CD8-positive, alpha-beta memory T cell (primary cell): Measurements from ENCODE around the gene AJUBA. TPM values are rescaled to one million over a fixed set of nuclear protein-coding genes. Genes with fewer than 3 reads are reported as not detected.

Experiments
- CTCF ChIA-PET: fragments of 350-600 bp; sonication (Branson Sonifier 250); formaldehyde crosslinking; loops from one replicate; lab custom pipeline; 2021; ENCODE audit warnings: antibody characterized with exemption; lab: Charles Lee
- POLR2A ChIA-PET: fragments of 350-600 bp; sonication (Branson Sonifier 250); formaldehyde crosslinking; loops from one replicate; lab custom pipeline; 2021; ENCODE audit warnings: antibody characterized with exemption; lab: Charles Lee
- DNase-seq, 5 donors: peaks; one replicate each; pipeline versions ENCODE4 v3.0.0 to v3.0.0-alpha.2; 2020 to 2022; ENCODE audit warnings: mixed read lengths in 1 of 5
- H3K27ac ChIP-seq: one replicate; pipeline ENCODE4 v1.7.0; 2013; ENCODE audit warnings: low read depth, mild to moderate bottlenecking, low read length, moderate library complexity
- H3K27me3 ChIP-seq: 2 replicates; pipeline ENCODE4 v1.7.0; 2013; ENCODE audit warnings: low read length, mild to moderate bottlenecking; ENCODE audit not compliant: insufficient read depth, poor library complexity, severe bottlenecking
- H3K36me3 ChIP-seq: 2 replicates; pipeline ENCODE4 v1.7.0; 2013; ENCODE audit warnings: mild to moderate bottlenecking, low read length, moderate library complexity; ENCODE audit not compliant: insufficient read depth
- H3K4me1 ChIP-seq: 2 replicates; pipeline ENCODE4 v1.7.0; 2013; ENCODE audit warnings: mild to moderate bottlenecking, low read length, moderate library complexity; ENCODE audit not compliant: insufficient read depth
- H3K4me3 ChIP-seq: 2 replicates; pipeline ENCODE4 v1.7.0; 2013; ENCODE audit warnings: mild to moderate bottlenecking, low read length
- H3K9me3 ChIP-seq: 2 replicates; pipeline ENCODE4 v1.7.0; 2013; ENCODE audit warnings: mild to moderate bottlenecking, low read length
- H3K27ac Mint-ChIP-seq, 8 donors: one replicate each; pipeline ENCODE4 v1.8.0; 2020 to 2021; ENCODE audit warnings: mixed read lengths in 8 of 8, mild to moderate bottlenecking in 6 of 8, inconsistent platforms in 3 of 8, moderate library complexity in 3 of 8
- H3K27me3 Mint-ChIP-seq, 2 donors: one replicate each; pipeline ENCODE4 v1.8.0; 2020 to 2021; ENCODE audit warnings: mixed read lengths in 2 of 2, mild to moderate bottlenecking in 1 of 2, moderate library complexity in 1 of 2
- H3K36me3 Mint-ChIP-seq, 3 donors: one replicate each; pipeline ENCODE4 v1.8.0; 2020 to 2021; ENCODE audit warnings: mixed read lengths in 3 of 3, inconsistent platforms in 1 of 3, mild to moderate bottlenecking in 1 of 3
- H3K4me1 Mint-ChIP-seq, 3 donors: one replicate each; pipeline ENCODE4 v1.8.0; 2020 to 2021; ENCODE audit warnings: mixed read lengths in 3 of 3, inconsistent platforms in 1 of 3, mild to moderate bottlenecking in 1 of 3
- H3K4me3 Mint-ChIP-seq, 7 donors: one replicate each; pipeline ENCODE4 v1.8.0; 2020 to 2021; ENCODE audit warnings: mixed read lengths in 7 of 7, mild to moderate bottlenecking in 6 of 7, moderate library complexity in 4 of 7, inconsistent platforms in 2 of 7
- H3K9me3 Mint-ChIP-seq, 5 donors: one replicate each; pipeline ENCODE4 v1.8.0; 2020 to 2022; ENCODE audit warnings: mixed read lengths in 5 of 5, mild to moderate bottlenecking in 3 of 5, moderate library complexity in 2 of 5, inconsistent platforms in 1 of 5
- polyA plus RNA-seq: library from polyadenylated mRNA; unstranded; fragments of 300-500 nt; fragmentation: Illumina TruSeq; gene quantifications from one replicate; pipeline ENCODE4 v1.2.3, GENCODE V29; 2021
- total RNA-seq, 2 experiments: library from RNA; stranded (reverse); gene quantifications; one replicate each; pipeline ENCODE4 v1.2.3, GENCODE V29; 2021

The AJUBA gene
- total and polyA plus RNA-seq, 3 experiments from 2014 or later, result 0.64 to 1.2 (median 0.90) TPM

DNA sequence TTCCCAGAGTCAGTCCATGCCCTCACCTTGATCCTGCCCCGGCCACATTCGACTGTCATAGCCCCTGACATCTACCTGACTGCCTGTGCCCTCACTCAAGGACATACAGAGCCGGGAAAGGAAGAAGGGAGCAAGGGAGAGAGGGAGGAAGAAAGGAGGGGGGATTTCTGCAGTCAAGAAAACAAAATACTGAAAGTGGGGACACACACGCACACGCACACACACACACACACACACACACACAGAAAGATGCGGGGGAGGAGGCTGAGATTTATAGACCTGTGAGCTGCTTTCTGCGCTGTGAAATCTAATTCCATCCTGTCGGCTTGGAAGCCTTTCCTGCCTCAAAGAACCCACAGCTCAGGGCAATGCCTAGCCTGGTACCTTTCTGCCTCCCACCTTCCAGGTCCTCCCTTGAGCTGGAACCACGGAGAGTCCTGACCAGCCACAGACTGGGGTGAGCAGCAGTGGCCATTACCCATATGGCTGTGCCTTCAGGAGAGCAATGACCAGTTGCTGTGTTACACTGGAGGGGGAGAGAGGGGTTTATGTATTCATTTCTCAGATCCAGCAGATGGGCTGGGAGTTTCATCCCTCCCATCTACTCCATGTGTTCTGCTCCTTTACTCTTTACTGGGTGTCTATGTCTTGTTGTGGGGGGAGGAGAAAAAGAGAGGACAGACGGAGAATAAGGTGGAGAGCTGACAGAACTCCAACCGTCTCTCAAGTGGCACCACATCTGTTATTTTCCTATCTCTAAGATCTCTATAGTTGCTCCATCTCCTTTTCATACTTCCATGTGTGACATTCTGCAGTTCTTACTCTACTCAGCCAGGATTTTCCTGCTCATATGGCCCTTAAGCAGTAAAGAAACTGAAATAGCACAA lies 14.7 kb upstream of the AJUBA start:
- Histone ChIP-seq H3K36me3 (no peaks in the 10 kb centered on the region), H3K4me1 (no peaks in the 10 kb centered on the region), H3K4me3 (no peak overlapping the region), H3K27ac (no peak overlapping the region), H3K9me3 (no peaks in the 10 kb centered on the region), H3K27me3 (no peaks in the 10 kb centered on the region)
- Mint-ChIP-seq H3K27me3 (no peaks in the 10 kb centered on the region), H3K4me3 (no peak overlapping the region), H3K27ac (no peak overlapping the region), H3K9me3 (no peaks in the 10 kb centered on the region), H3K4me1 (peaks cover 0 to 5% (median 0%) of the 10 kb centered on the region in 3 donors), H3K36me3 (peaks cover 0 to 12% (median 2%) of the 10 kb centered on the region in 3 donors)
- no peak for DNase-seq
- POLR2A ChIA-PET, result no interaction called here
- CTCF ChIA-PET, result interaction anchor here (1.4 to 27.9 kb wide), 4 partner anchors 10 to 62 kb away, joined by 3 to 732 read pairs (median 30); partner anchors contain the start of gene CDH24

DNA sequence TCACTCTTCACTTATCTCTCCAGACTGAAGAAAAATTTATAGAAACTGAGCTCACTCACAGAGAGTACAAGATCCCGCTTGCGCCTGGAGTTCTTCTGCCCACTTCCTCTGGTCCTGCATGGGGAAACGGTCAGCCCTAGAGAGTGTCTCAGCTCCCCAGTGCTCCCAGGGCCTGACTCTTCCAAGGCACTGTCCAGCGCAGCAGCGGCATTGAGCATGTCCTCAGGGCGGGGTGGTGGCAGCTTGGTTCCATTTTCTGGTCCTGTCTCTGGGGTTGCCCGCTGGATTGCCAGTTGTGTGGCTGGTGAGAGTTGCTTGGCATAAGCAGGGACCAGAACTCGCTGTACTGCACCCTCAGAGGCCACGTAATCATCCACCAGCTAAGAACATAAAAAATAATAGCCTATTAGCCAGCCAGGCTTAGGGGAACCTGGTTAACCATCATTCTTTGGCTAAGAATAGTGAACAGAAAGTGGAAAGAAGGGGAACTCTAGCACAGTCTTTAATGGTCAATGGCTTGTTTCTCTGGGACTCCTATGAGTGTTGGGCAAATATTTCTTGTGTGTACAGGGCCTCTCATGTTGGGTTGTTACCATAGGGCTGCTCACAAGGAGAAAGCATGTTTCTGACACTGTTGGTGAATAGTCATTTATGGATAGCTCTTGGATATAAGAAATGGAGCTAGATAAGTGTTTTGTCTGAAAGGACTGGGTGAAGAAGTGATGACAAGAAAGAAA lies 13.7 kb upstream of the AJUBA start:
- Histone ChIP-seq H3K36me3 (no peaks in the 10 kb centered on the region), H3K4me3 (no peak overlapping the region), H3K4me1 (no peaks in the 10 kb centered on the region), H3K27me3 (no peaks in the 10 kb centered on the region), H3K9me3 (no peaks in the 10 kb centered on the region), H3K27ac (no peak overlapping the region)
- Mint-ChIP-seq H3K4me3 (no peak overlapping the region), H3K27me3 (no peaks in the 10 kb centered on the region), H3K9me3 (no peaks in the 10 kb centered on the region), H3K36me3 (peaks cover 0 to 13% (median 2%) of the 10 kb centered on the region in 3 donors), H3K27ac (no peak overlapping the region), H3K4me1 (peaks cover 0 to 5% (median 0%) of the 10 kb centered on the region in 3 donors)
- POLR2A ChIA-PET, result no interaction called here
- no peak for DNase-seq
- CTCF ChIA-PET, result interaction anchor here (0.8 to 27.9 kb wide), 11 partner anchors 8 to 124 kb away, joined by 3 to 732 read pairs (median 5); partner anchors contain the start of genes CDH24 and PRMT5

DNA sequence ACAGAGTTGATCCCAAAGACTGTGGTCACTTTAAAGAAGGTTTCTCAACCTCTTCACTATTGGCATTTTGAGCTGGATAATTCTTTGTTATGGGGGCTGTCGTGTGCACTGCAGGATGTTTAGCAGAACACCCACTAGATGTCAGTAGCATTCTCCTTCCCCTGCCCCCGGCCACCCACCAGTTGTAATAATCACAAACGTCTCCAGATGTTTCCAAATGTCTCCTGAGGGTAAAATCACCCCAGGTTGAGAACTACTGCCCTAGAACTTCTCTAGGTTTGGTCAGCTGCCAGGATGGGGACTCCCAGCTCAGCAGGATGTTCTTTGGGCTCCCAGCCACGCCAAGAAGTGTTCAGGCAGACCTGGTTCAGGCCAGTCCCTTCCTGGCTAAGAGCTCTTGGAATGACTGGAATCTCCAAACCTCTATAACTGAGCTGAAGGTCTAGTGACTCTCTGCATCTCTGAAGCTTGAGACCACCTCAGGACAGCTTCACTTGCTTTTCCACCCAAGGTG lies 12.5 kb upstream of the AJUBA start:
- Histone ChIP-seq H3K9me3 (no peaks in the 10 kb centered on the region), H3K27me3 (no peaks in the 10 kb centered on the region), H3K36me3 (no peaks in the 10 kb centered on the region), H3K27ac (no peak overlapping the region), H3K4me1 (no peaks in the 10 kb centered on the region), H3K4me3 (no peak overlapping the region)
- Mint-ChIP-seq H3K27me3 (no peaks in the 10 kb centered on the region), H3K9me3 (no peaks in the 10 kb centered on the region), H3K4me1 (peaks cover 0 to 5% (median 0%) of the 10 kb centered on the region in 3 donors), H3K4me3 (no peak overlapping the region), H3K27ac (peak overlapping the region in 1 of 8 donors; percentile 19), H3K36me3 (peaks cover 0 to 17% (median 2%) of the 10 kb centered on the region in 3 donors)
- DNase-seq, result peak in 2 of 5 donors; percentile 39 to 51
- CTCF ChIA-PET, result interaction anchor here (0.8 to 27.9 kb wide), 21 partner anchors 9 to 192 kb away, joined by 3 to 732 read pairs (median 4); partner anchors contain the start of genes AJUBA, CDH24, PRMT5 and PSMB5
- POLR2A ChIA-PET, result interaction anchor here (0.5 to 1.3 kb wide), 4 partner anchors 8 to 82 kb away, joined by 4 to 5 read pairs (median 4); no protein-coding TSS in a partner anchor

DNA sequence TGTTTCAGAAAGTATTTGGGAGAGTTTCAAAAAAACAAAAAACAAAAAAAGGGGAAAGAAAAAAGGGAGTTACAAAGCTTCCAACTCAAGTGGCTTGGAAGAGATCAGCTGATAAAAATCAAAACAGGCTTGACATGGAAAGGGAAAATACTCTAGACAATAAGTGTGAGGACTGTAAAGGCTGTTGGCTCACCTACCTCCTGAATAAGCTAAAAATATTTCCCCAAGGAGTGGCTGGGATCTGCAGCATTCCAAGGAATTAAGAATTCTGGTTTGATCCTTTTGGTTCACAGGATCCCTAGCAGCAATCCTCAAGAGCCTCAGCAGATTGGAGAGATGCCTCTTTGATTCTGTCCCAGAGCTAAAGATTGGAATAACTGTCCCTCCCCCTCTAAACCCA lies 11.2 kb upstream of the AJUBA start:
- Histone ChIP-seq H3K27ac (no peak overlapping the region), H3K4me3 (no peak overlapping the region), H3K36me3 (no peaks in the 10 kb centered on the region), H3K27me3 (no peaks in the 10 kb centered on the region), H3K4me1 (no peaks in the 10 kb centered on the region), H3K9me3 (no peaks in the 10 kb centered on the region)
- ChIA-PET POLR2A (no interaction called here), CTCF (interaction anchor here (0.7 to 27.9 kb wide), 10 partner anchors 8 to 83 kb away, joined by 3 to 732 read pairs (median 4); partner anchors contain the start of genes AJUBA and CDH24)
- H3K36me3 Mint-ChIP-seq, result peaks cover 0 to 27% (median 2%) of the 10 kb centered on the region in 3 donors
- H3K9me3 Mint-ChIP-seq, result no peaks in the 10 kb centered on the region
- no peak overlapping the region for H3K4me3 Mint-ChIP-seq
- H3K27ac Mint-ChIP-seq, result no peak overlapping the region
- DNase-seq, result no peak
- H3K4me1 Mint-ChIP-seq, result peaks cover 0 to 5% (median 0%) of the 10 kb centered on the region in 3 donors
- no peaks in the 10 kb centered on the region for H3K27me3 Mint-ChIP-seq

DNA sequence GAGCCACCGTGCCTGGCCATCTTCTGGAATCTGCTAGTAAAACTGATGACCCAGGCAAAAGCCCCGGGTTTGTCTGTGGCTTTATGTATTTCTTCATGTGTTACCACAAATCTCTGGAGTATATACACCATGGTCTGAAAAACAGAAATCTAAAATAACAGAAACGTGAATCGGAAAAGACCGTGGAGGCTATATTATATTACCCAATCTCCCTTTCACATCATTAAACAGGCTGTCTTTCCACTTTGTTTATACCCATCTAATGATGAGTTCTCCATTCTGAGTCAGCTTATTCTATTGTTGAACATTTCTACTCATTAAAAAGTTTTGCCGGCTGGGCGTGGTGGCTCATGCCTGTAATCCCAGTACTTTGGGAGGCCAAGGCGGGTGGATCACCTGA lies 9.5 kb upstream of the AJUBA start:
- no peak overlapping the region for H3K27ac ChIP-seq
- H3K4me3 Mint-ChIP-seq, result no peak overlapping the region
- H3K27me3 Mint-ChIP-seq, result no peaks in the 10 kb centered on the region
- ChIA-PET CTCF (interaction anchor here (1.0 to 27.9 kb wide), 5 partner anchors 10 to 67 kb away, joined by 3 to 732 read pairs (median 8); partner anchors contain the start of gene CDH24), POLR2A (no interaction called here)
- H3K27ac Mint-ChIP-seq, result no peak overlapping the region
- peaks cover 0 to 5% (median 0%) of the 10 kb centered on the region in 3 donors for H3K4me1 Mint-ChIP-seq
- no peaks in the 10 kb centered on the region for H3K27me3 ChIP-seq
- no peaks in the 10 kb centered on the region for H3K36me3 ChIP-seq
- H3K4me1 ChIP-seq, result no peaks in the 10 kb centered on the region
- no peaks in the 10 kb centered on the region for H3K9me3 ChIP-seq
- peaks cover 0 to 32% (median 2%) of the 10 kb centered on the region in 3 donors for H3K36me3 Mint-ChIP-seq
- H3K9me3 Mint-ChIP-seq, result no peaks in the 10 kb centered on the region
- DNase-seq, result no peak
- no peak overlapping the region for H3K4me3 ChIP-seq

DNA sequence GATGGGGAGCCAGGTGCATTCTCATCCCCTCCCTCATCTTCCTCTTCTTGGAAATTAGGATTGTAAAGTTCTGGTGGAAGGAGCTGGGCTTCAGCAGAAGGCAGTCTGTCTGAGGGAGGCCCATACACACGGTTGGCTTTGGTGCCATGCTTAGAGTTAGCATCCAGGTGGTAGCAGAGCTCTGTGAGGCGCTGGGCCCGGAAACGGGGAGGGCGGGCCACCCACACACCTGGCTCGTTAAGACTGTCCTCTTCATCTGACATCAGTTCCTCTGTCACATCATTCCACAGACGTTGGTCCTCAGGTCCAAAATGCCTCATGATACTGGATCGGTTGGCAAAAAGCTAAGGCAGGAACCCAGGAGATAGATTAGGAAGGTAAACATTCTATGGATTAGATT lies 4.9 kb upstream of the AJUBA start:
- no peaks in the 10 kb centered on the region for H3K27me3 Mint-ChIP-seq
- no peaks in the 10 kb centered on the region for H3K9me3 ChIP-seq
- no peak overlapping the region for H3K27ac ChIP-seq
- no peak overlapping the region for H3K27ac Mint-ChIP-seq
- no peak for DNase-seq
- H3K9me3 Mint-ChIP-seq, result no peaks in the 10 kb centered on the region
- H3K36me3 Mint-ChIP-seq, result peaks cover 0 to 26% (median 0%) of the 10 kb centered on the region in 3 donors
- H3K27me3 ChIP-seq, result no peaks in the 10 kb centered on the region
- ChIA-PET POLR2A (interaction anchor here (1.1 to 1.4 kb wide), 3 partner anchors 8 to 71 kb away, joined by 4 to 14 read pairs (median 6); no protein-coding TSS in a partner anchor), CTCF (interaction anchor here (1.1 to 27.9 kb wide), 26 partner anchors 9 to 415 kb away, joined by 3 to 732 read pairs (median 6); partner anchors contain the start of genes ABHD4, ACIN1, C14orf119 and CDH24)
- no peak overlapping the region for H3K4me3 Mint-ChIP-seq
- H3K4me3 ChIP-seq, result no peak overlapping the region
- no peaks in the 10 kb centered on the region for H3K36me3 ChIP-seq
- peaks cover 6% of the 10 kb centered on the region for H3K4me1 ChIP-seq
- H3K4me1 Mint-ChIP-seq, result no peaks in the 10 kb centered on the region

DNA sequence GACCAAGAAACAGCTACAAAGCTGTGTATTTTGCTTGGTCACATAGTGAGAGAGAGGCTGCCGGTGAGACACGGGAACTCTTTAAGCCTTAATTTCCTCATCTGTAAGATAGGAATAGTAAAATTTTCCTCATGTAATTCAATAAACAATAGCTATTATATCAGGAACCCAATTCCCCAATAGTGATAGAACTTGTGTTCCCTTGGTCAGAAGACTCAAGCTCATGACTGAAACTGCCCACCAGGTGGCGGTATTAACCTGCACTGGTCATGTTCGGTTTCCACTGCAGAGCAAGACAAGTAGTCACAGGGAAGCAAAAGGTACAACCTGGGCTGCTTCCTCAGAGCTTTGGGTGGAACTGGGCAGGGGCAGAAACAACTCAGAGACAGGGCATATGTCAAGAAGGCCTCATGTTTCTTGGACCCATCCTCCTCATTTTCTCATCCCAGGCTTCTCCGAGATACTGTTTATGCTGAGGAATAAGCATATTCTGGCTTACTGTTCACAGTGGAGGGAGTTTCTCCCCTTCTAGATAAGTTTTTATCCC lies 4.2 kb upstream of the AJUBA start:
- no peaks in the 10 kb centered on the region for H3K27me3 Mint-ChIP-seq
- peak; percentile 75 to 89 (median 79) for DNase-seq
- ChIA-PET POLR2A (interaction anchor here (1.1 to 1.4 kb wide), 3 partner anchors 8 to 71 kb away, joined by 4 to 14 read pairs (median 6); no protein-coding TSS in a partner anchor), CTCF (interaction anchor here (0.6 to 27.9 kb wide), 46 partner anchors 10 to 416 kb away, joined by 3 to 732 read pairs (median 4); partner anchors contain the start of genes ABHD4, ACIN1, C14orf119 and CDH24)
- no peaks in the 10 kb centered on the region for H3K27me3 ChIP-seq
- H3K27ac ChIP-seq, result no peak overlapping the region
- H3K9me3 Mint-ChIP-seq, result no peaks in the 10 kb centered on the region
- peak overlapping the region in 1 of 7 donors; percentile 60 for H3K4me3 Mint-ChIP-seq
- H3K36me3 Mint-ChIP-seq, result peaks cover 0 to 24% (median 0%) of the 10 kb centered on the region in 3 donors
- H3K4me3 ChIP-seq, result no peak overlapping the region
- peaks cover 7% of the 10 kb centered on the region for H3K4me1 ChIP-seq
- peak overlapping the region in 2 of 8 donors; percentile 12 to 29 for H3K27ac Mint-ChIP-seq
- H3K9me3 ChIP-seq, result no peaks in the 10 kb centered on the region
- no peaks in the 10 kb centered on the region for H3K4me1 Mint-ChIP-seq
- no peaks in the 10 kb centered on the region for H3K36me3 ChIP-seq
